Endodermal cell (in vitro differentiated cells): ENCODE measurements around the gene DKK3. TPM values are rescaled to one million over a fixed set of nuclear protein-coding genes. Genes with fewer than 3 reads are reported as not detected.

Experiments used
- DNase-seq: peaks from one replicate; pipeline ENCODE4 v3.0.0-alpha.2; 2017
- H3K27ac ChIP-seq: 2 replicates; pipeline ENCODE4 v1.5.1; 2013; ENCODE audit warnings: mild to moderate bottlenecking, low read depth, low read length, moderate library complexity
- H3K27me3 ChIP-seq: 2 replicates; pipeline ENCODE4 v1.6.1; 2013; ENCODE audit warnings: mild to moderate bottlenecking, low read length, moderate library complexity; ENCODE audit not compliant: insufficient read depth, control insufficient read depth, poor library complexity, severe bottlenecking
- H3K36me3 ChIP-seq: 2 replicates; pipeline ENCODE4 v1.7.0; 2013; ENCODE audit warnings: mild to moderate bottlenecking, low read length, moderate library complexity; ENCODE audit not compliant: control insufficient read depth, insufficient read depth
- H3K4me1 ChIP-seq: one replicate; pipeline ENCODE4 v1.7.0; 2013; ENCODE audit warnings: low read length; ENCODE audit not compliant: control insufficient read depth, insufficient read depth
- H3K4me3 ChIP-seq: 2 replicates; pipeline ENCODE4 v1.5.1; 2013; ENCODE audit warnings: mild to moderate bottlenecking, low read length, moderate library complexity
- H3K9ac ChIP-seq: 2 replicates; pipeline ENCODE4 v1.6.1; 2013; ENCODE audit warnings: mild to moderate bottlenecking, low read length, moderate library complexity; ENCODE audit not compliant: poor library complexity, severe bottlenecking; ENCODE audit errors: extremely low read depth
- H3K9me3 ChIP-seq: 2 replicates; pipeline ENCODE4 v1.6.1; 2013; ENCODE audit warnings: mild to moderate bottlenecking, low read length, moderate library complexity; ENCODE audit not compliant: control insufficient read depth
- H3K27ac Mint-ChIP-seq: 2 replicates; pipeline ENCODE4 v1.8.0; 2020; ENCODE audit warnings: mixed read lengths
- H3K27me3 Mint-ChIP-seq: 2 replicates; pipeline ENCODE4 v1.8.0; 2021; ENCODE audit warnings: mild to moderate bottlenecking, mixed read lengths; ENCODE audit not compliant: insufficient read depth
- H3K36me3 Mint-ChIP-seq: 2 replicates; pipeline ENCODE4 v1.8.0; 2020; ENCODE audit warnings: low read depth, mixed read lengths
- H3K4me1 Mint-ChIP-seq: 2 replicates; pipeline ENCODE4 v1.8.0; 2020; ENCODE audit warnings: mixed read lengths
- H3K4me3 Mint-ChIP-seq: 2 replicates; pipeline ENCODE4 v1.8.0; 2020; ENCODE audit warnings: mild to moderate bottlenecking, moderate library complexity, mixed read lengths
- H3K9me3 Mint-ChIP-seq: 2 replicates; pipeline ENCODE4 v1.8.0; 2020; ENCODE audit warnings: mild to moderate bottlenecking, mixed read lengths
- WGBS, 2 experiments: methylation state at CpG; one replicate each; pipeline versions ENCODE4 v1.1.5 to v1.1.7; 2013; ENCODE audit warnings: missing lambda C conversion rate in 2 of 2, mixed read lengths in 1 of 2; ENCODE audit not compliant: insufficient coverage in 1 of 2, insufficient read length in 1 of 2; 5-methylcytosine and 5-hydroxymethylcytosine counted together
- total RNA-seq, 2 donors: library from RNA; stranded (reverse); fragmentation: NEBNext Ultra II Directional in 1 of 2; extraction: Animal tissue kit (Norgen Biotek cat#: 25700) in 1 of 2; gene quantifications; 2 replicates in 1 of 2; 3 replicates in 1 of 2; pipeline ENCODE4 v1.2.1, GENCODE V29; 2021
- TF ChIP-seq, protein P1 (sequence below): fragments of 200-600 bp; sonication (generic); conservative IDR thresholded peaks from 2 replicates; pipeline ENCODE4 v1.5.0; 2021; ENCODE audit warnings: antibody characterized with exemption, mild to moderate bottlenecking

Gene DKK3
- total RNA-seq, 2 donors from 2014 or later, result 18.8 to 42.6 TPM

DNA sequence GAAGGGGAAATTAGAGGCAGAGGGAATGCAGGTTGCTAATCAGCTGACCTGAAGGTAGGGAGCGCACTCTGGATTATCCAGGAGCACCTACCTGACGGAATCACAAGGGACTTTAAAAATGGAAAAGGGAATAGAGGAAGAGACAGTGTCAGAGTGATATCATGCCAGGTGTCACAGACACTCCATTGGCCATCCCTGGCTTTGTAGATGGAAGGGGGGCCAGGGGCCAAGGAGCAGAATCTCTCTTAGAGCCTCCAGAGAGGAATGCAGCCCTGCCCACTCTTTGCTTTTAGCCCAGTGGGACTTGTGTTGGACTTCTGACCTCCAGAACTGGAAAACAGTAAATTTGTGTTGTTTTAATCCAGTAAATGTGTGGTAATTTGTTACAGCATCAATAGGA, 37.9 kb downstream of the DKK3 start:
- Mint-ChIP-seq H3K27me3 (no peaks in the 10 kb centered on the region), H3K4me3 (no peak overlapping the region), H3K9me3 (no peaks in the 10 kb centered on the region), H3K36me3 (peaks cover 10% of the 10 kb centered on the region), H3K27ac (no peak overlapping the region), H3K4me1 (peaks cover 3% of the 10 kb centered on the region)
- peak; percentile 40 for DNase-seq
- Histone ChIP-seq H3K4me3 (no peak overlapping the region), H3K36me3 (no peaks in the 10 kb centered on the region), H3K27ac (no peak overlapping the region), H3K9ac (no peak overlapping the region), H3K9me3 (no peaks in the 10 kb centered on the region), H3K27me3 (no peaks in the 10 kb centered on the region), H3K4me1 (no peaks in the 10 kb centered on the region)
- WGBS, 2 experiments, result 95% methylated on average over 2 of the region's 2 CpGs; no CpG with 5 or more reads in 1 of the 2 experiments
- TF ChIP-seq, protein P1, sequence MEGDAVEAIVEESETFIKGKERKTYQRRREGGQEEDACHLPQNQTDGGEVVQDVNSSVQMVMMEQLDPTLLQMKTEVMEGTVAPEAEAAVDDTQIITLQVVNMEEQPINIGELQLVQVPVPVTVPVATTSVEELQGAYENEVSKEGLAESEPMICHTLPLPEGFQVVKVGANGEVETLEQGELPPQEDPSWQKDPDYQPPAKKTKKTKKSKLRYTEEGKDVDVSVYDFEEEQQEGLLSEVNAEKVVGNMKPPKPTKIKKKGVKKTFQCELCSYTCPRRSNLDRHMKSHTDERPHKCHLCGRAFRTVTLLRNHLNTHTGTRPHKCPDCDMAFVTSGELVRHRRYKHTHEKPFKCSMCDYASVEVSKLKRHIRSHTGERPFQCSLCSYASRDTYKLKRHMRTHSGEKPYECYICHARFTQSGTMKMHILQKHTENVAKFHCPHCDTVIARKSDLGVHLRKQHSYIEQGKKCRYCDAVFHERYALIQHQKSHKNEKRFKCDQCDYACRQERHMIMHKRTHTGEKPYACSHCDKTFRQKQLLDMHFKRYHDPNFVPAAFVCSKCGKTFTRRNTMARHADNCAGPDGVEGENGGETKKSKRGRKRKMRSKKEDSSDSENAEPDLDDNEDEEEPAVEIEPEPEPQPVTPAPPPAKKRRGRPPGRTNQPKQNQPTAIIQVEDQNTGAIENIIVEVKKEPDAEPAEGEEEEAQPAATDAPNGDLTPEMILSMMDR, result no peak

- WGBS, 2 experiments, result 93 to 95% methylated on average over 16 to 19 of the region's 19 CpGs
- Mint-ChIP-seq H3K9me3 (no peaks in the 10 kb centered on the region), H3K4me1 (peaks cover 3% of the 10 kb centered on the region), H3K27ac (no peak overlapping the region), H3K27me3 (no peaks in the 10 kb centered on the region), H3K4me3 (no peak overlapping the region), H3K36me3 (peaks cover 13% of the 10 kb centered on the region)
- peak overlapping the region; percentile 47 for H3K27ac ChIP-seq
- H3K36me3 ChIP-seq, result no peaks in the 10 kb centered on the region
- H3K9ac ChIP-seq, result no peak overlapping the region
- no peaks in the 10 kb centered on the region for H3K9me3 ChIP-seq
- no peak for DNase-seq
- H3K4me3 ChIP-seq, result no peak overlapping the region
- no peaks in the 10 kb centered on the region for H3K27me3 ChIP-seq
- H3K4me1 ChIP-seq, result no peaks in the 10 kb centered on the region
- TF ChIP-seq, protein P1, result no peak
Measured at GRCh38 chr11:11969380-11970215, 38.8 kb downstream of the DKK3 start.

DNA sequence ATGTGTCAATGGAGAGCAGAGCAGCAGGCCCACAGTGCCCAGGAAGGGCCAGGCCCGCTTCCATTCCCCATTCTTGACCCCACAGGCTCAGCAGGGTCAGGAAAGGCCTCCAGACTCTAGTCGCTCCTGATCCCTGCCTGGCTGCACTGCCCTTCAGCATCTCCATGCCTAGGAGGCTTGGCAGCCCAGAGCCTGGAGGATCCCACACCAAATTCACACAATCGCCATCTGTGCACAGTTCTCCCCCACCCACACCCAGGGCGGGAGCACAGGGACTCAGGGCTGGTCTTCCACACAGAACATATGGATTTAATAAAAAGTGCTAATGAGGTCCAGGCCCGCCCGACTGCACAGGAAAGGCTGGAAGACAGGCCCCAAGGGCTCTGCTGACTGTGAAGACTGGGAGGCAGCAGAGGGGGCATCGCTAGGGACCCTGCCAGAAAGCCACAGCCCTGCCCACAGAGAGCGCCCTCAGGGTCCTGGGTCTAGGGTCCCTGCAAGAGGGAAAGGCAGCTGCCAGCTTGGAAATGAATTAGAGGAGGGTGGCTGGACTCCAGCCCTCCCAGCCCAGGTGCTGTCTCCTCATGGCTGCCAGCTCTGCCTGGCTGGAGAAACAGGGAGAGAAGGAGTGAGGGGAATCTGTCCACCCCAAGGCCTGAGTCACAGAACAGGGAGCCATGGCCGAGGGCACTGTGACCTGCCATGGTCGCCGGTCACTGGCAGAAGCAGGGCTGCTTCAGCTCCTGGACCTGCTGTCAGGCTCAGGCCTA, 39.7 kb downstream of the DKK3 start:
- H3K36me3 Mint-ChIP-seq, result peaks cover 22% of the 10 kb centered on the region
- no peak overlapping the region for H3K9ac ChIP-seq
- H3K27me3 Mint-ChIP-seq, result no peaks in the 10 kb centered on the region
- H3K4me1 Mint-ChIP-seq, result peaks cover 8% of the 10 kb centered on the region
- peaks cover 3% of the 10 kb centered on the region for H3K36me3 ChIP-seq
- H3K4me1 ChIP-seq, result peaks cover under 1% of the 10 kb centered on the region
- peak; percentile 42 for DNase-seq
- 87 to 88% methylated on average over 3 to 11 of the region's 11 CpGs for WGBS, 2 experiments
- H3K9me3 ChIP-seq, result no peaks in the 10 kb centered on the region
- TF ChIP-seq, protein P1, result no peak
- H3K4me3 ChIP-seq, result no peak overlapping the region
- H3K27ac Mint-ChIP-seq, result no peak overlapping the region
- no peaks in the 10 kb centered on the region for H3K27me3 ChIP-seq
- no peaks in the 10 kb centered on the region for H3K9me3 Mint-ChIP-seq
- no peak overlapping the region for H3K27ac ChIP-seq
- H3K4me3 Mint-ChIP-seq, result no peak overlapping the region
